Keratinocyte (primary cell): ENCODE data around the gene STK11.

ENCODE experiments used
- CTCF ChIP-seq, 3 experiments: IDR thresholded peaks in 1 of 3; conservative IDR thresholded peaks in 1 of 3; optimal IDR thresholded peaks in 1 of 3; 2 replicates in 2 of 3; 3 replicates in 1 of 3; pipeline versions ENCODE3 to v1.5.1; 2011; ENCODE audit warnings: low read length in 3 of 3, mild to moderate bottlenecking in 3 of 3, moderate library complexity in 2 of 3, control low read depth in 1 of 3, inconsistent platforms in 1 of 3; ENCODE audit not compliant: insufficient read depth in 2 of 3; ENCODE audit errors: extremely low read depth in 1 of 3
- EZH2 ChIP-seq: IDR thresholded peaks from one replicate; pipeline ENCODE4 v1.6.1; 2012; ENCODE audit warnings: inconsistent platforms, mild to moderate bottlenecking, low read length, moderate library complexity

- TF ChIP-seq CTCF (optimal IDR thresholded peaks at IDR 0.05 in 1 of 3, IDR thresholded peaks at IDR 0.05 in 1 of 3, conservative IDR thresholded peaks at IDR 0.05 in 1 of 3; ENCODE audit: extremely low read depth in 1 of 3, insufficient read depth in 2 of 3, low read length in 3 of 3) (peak; percentile 21 to 79 (median 57)), EZH2 (no peak)
Observed at GRCh38 chr19:1220976-1221903, 15.7 kb downstream of the STK11 start.
